ENCODE data around the gene TBX4.

The TBX4 gene

GRCh38 chr17:61519754-61520440 lies 67.7 kb downstream of the TBX4 start:
- TF ChIP-seq GATA3 (IDR thresholded peaks at IDR 0.05; ENCODE audit: low read depth, low read length) (no peak), GATA2 (IDR thresholded peaks at IDR 0.05; ENCODE audit: low read depth, low read length) (no peak)

- no peak for TF ChIP-seq GATA3 (IDR thresholded peaks at IDR 0.05; ENCODE audit: low read depth, low read length)
- no peak for TF ChIP-seq GATA2 (IDR thresholded peaks at IDR 0.05; ENCODE audit: low read depth, low read length)
These were observed 68.7 kb downstream of the TBX4 start for GRCh38 chr17:61520897-61521296.

DNA sequence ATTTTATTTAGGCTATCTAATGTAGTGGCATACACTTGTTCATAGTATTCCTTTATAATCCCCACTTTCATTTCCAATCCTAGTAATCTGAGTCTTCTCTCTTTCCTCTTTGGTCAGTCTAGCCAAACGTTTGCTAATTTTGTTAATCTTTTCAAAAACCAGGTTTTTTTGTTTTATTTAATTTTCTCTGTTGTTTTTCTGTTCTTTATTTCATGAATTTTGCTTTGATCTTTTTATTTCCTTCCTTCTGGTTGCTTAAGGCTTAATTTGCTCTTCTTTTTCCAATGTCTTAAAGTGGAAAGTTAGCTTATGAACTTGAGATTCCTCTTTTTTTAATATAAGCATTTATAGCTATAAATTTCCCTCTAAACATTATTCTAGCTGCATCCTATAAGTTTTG lies 69.9 kb downstream of the TBX4 start:
- no peak for TF ChIP-seq GATA2 (IDR thresholded peaks at IDR 0.05; ENCODE audit: low read depth, low read length)

DNA sequence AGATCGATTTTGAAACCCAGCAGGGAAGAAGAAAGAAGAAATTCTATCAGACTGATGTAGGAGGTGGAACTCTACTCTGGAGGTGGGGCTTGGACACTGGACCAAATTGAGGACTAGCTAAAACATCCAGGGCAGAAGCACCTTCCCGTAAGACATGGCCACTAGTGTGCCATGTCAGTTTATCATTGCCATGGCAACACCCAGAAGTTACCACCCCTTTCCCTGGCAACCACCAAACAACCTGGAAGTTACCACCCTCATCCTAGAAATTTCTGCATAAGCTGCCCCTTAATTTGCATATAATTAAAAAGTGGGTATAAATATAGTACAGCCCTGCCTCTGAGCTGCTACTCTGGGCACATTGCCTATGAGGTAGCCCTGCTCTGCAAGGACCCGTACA lies 72.1 kb downstream of the TBX4 start:
- TF ChIP-seq GATA2 (IDR thresholded peaks at IDR 0.05; ENCODE audit: low read depth, low read length) = no peak
- TF ChIP-seq GATA3 (IDR thresholded peaks at IDR 0.05; ENCODE audit: low read depth, low read length) = no peak

GRCh38 chr17:61528171-61528570 lies 75.9 kb downstream of the TBX4 start:
- TF ChIP-seq GATA3 (IDR thresholded peaks at IDR 0.05; ENCODE audit: low read depth, low read length) = no peak
- no peak for TF ChIP-seq GATA2 (IDR thresholded peaks at IDR 0.05; ENCODE audit: low read depth, low read length)

DNA sequence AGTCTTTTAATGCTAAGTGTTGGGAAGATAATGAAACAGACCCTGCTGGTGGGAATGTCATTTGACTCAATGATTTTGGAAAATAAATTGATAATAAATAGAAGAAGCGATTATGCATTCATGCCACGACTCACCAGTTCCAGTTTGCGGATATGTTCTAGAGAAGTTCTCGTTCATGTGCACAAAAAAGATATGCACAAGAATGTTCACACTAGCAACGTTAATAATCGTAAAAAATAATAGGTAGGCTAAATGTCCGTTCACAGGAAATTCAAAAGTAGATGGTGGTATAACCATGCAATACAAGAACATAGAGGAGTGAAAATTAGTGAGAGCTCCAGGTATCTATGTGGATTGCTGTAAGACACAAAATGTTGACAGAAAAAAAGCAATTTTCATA lies 79.0 kb downstream of the TBX4 start:
- TF ChIP-seq GATA2 (IDR thresholded peaks at IDR 0.05; ENCODE audit: low read depth, low read length) (no peak), GATA3 (IDR thresholded peaks at IDR 0.05; ENCODE audit: low read depth, low read length) (no peak)

DNA sequence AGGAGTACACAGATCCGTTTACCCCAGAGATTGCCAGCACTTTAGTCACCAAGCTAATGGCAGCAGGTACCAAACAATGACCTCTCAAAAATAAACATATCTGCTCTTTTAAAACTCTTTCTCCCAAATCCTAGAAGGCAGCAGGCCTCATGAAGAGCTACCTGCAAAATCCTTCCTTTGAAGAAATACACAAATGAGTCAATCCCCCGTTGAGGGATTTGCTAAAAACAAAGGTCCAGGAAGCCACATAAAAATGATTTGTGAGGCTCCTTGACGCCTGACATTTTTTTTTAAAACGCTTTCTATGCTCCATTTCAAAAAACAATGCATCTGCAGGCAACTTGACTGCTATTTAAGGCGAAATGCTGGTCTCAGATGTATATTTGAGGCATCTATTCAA lies 80.6 kb downstream of the TBX4 start:
- TF ChIP-seq GATA3 (IDR thresholded peaks at IDR 0.05; ENCODE audit: low read depth, low read length) (no peak), GATA2 (IDR thresholded peaks at IDR 0.05; ENCODE audit: low read depth, low read length) (no peak)

- TF ChIP-seq GATA3 (IDR thresholded peaks at IDR 0.05; ENCODE audit: low read depth, low read length) (no peak), GATA2 (IDR thresholded peaks at IDR 0.05; ENCODE audit: low read depth, low read length) (no peak)
These were observed 81.6 kb downstream of the TBX4 start for GRCh38 chr17:61533797-61534196.

- no peak for TF ChIP-seq GATA2 (IDR thresholded peaks at IDR 0.05; ENCODE audit: low read depth, low read length)
- TF ChIP-seq GATA3 (IDR thresholded peaks at IDR 0.05; ENCODE audit: low read depth, low read length) = no peak
These were observed 82.2 kb downstream of the TBX4 start for GRCh38 chr17:61534414-61534813.
